ENCODE results near the gene SDSL.

- no peak for TF ChIP-seq PKNOX1 (IDR thresholded peaks at IDR 0.05)
- TF ChIP-seq NFRKB (IDR thresholded peaks at IDR 0.05), result no peak
- no peak for TF ChIP-seq TARDBP (IDR thresholded peaks at IDR 0.05)
- no peak for TF ChIP-seq ZNF384 (IDR thresholded peaks at IDR 0.05)
- no peak for TF ChIP-seq BHLHE40 (IDR thresholded peaks at IDR 0.05; ENCODE audit: borderline replicate concordance)
- TF ChIP-seq FOXM1 (IDR thresholded peaks at IDR 0.05; ENCODE audit: borderline replicate concordance), result no peak
- TF ChIP-seq FOXA1 (IDR thresholded peaks at IDR 0.05), result no peak
Observed at GRCh38 chr12:113396828-113397496, 25.2 kb upstream of the SDSL start.

Data from HEK293T (cell line).